Subcutaneous abdominal adipose tissue (tissue), 5 donors: ENCODE results near the gene ARMH3.

Experiments used
- H3K27ac ChIP-seq: one replicate; pipeline ENCODE4 v1.7.0; 2013; ENCODE audit warnings: low read depth, mild to moderate bottlenecking, inconsistent platforms, low read length, moderate library complexity
- H3K27me3 ChIP-seq, 5 donors: one replicate each; pipeline ENCODE4 v1.7.0; 2013; ENCODE audit warnings: low read length in 5 of 5, inconsistent platforms in 1 of 5; ENCODE audit not compliant: control insufficient read depth in 5 of 5, insufficient read depth in 4 of 5
- H3K36me3 ChIP-seq, 5 donors: one replicate each; pipeline ENCODE4 v1.7.0; 2013; ENCODE audit warnings: low read length in 5 of 5; ENCODE audit not compliant: control insufficient read depth in 5 of 5, insufficient read depth in 5 of 5
- H3K4me1 ChIP-seq, 5 donors: one replicate each; pipeline ENCODE4 v1.7.0; 2013; ENCODE audit warnings: low read length in 5 of 5, mild to moderate bottlenecking in 3 of 5, moderate library complexity in 1 of 5; ENCODE audit not compliant: control insufficient read depth in 5 of 5, insufficient read depth in 5 of 5
- H3K4me3 ChIP-seq, 5 donors: one replicate each; pipeline ENCODE4 v1.7.0; 2013; ENCODE audit warnings: low read length in 5 of 5, low read depth in 1 of 5
- H3K9ac ChIP-seq, 5 donors: one replicate each; pipeline ENCODE4 v1.7.0; 2013; ENCODE audit warnings: low read length in 5 of 5, mild to moderate bottlenecking in 4 of 5, moderate library complexity in 3 of 5
- H3K9me3 ChIP-seq, 5 donors: one replicate each; pipeline ENCODE4 v1.7.0; 2013; ENCODE audit warnings: low read length in 5 of 5; ENCODE audit not compliant: control insufficient read depth in 5 of 5
- donor health status: healthy.
- donor health status: healthy.
- donor health status: healthy.
- donor health status: healthy.
- donor health status: healthy.

The ARMH3 gene

DNA sequence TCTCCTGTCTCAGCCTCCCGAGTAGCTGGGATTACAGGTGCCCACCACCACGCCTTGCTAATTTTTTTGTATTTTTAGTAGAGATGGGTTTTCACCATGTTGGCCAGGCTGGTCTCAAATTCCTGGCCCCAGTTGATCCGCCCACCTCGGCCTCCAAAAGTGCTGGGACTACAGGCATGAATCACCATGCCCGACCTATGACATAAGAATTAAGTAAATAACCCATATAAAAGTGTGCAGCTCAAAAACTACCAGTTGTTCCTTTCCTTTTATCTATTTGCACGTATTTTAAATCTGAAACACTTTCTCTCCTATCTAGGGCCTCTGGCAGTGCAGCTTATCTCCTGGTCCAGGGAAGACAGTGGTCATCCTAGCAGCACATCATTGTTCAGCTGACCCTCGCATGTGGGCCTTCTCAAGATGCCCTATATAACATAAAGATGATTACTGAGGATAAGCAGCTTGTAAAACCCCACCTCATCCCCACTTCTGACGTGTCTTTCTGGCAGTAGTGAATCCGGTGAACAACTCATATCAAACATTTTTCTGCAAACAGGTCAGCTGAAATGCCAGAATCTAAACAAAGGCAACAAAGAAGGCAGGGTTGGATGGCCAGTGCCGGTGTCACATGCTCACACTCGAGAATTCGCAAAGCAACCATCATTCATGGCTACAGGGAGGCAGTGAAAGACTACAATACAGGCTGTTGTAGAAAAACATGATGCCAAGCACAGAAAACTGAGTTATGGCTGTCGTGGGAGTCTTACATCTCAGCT is 176.3 kb downstream of the ARMH3 start:
- no peaks in the 10 kb centered on the region for H3K27me3 ChIP-seq
- no peak overlapping the region for H3K4me3 ChIP-seq
- no peaks in the 10 kb centered on the region for H3K9me3 ChIP-seq
- H3K36me3 ChIP-seq: peaks cover 2 to 13% (median 3%) of the 10 kb centered on the region in 5 donors
- H3K9ac ChIP-seq: no peak overlapping the region
- H3K27ac ChIP-seq: no peak overlapping the region
- H3K4me1 ChIP-seq: peaks cover 0 to 5% (median 0%) of the 10 kb centered on the region in 5 donors

- Histone ChIP-seq H3K4me3 (no peak overlapping the region), H3K27me3 (no peaks in the 10 kb centered on the region), H3K9ac (no peak overlapping the region), H3K36me3 (peaks cover 2 to 15% (median 6%) of the 10 kb centered on the region in 5 donors), H3K27ac (no peak overlapping the region), H3K4me1 (peaks cover 0 to 5% (median 0%) of the 10 kb centered on the region in 5 donors), H3K9me3 (no peaks in the 10 kb centered on the region)
These were observed 177.1 kb downstream of the ARMH3 start for GRCh38 chr10:101878869-101879268.

DNA sequence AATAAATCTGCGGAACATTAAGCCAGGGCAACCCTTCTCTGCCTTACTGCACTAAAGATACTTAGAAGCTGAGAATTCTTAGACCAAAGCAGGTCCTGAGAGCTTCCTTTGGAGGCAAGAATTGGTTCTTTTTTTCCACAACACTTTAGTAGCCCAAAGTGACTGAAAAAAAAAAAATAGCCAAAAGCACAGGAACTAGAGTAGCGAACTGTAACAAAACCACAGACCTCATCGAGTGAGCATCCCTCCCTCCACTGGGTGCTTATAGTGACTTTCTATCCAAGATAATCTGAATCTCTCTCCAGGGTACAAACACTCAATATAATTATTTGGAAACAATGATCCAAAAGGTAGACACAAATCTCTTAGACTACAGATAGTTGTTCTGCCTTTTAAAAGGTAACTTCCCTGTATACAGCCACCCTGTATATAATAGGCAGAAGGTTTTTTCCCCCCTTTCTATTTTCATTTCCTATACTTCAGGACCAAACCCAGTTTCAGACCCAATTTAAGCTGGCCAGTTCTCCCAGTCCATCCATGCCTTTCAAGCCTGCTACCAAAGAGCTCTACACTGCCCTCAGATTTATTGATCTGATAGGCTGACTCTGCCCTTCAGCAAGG is 180.8 kb downstream of the ARMH3 start:
- Histone ChIP-seq H3K4me3 (no peak overlapping the region), H3K27me3 (no peaks in the 10 kb centered on the region), H3K9ac (no peak overlapping the region), H3K36me3 (peaks cover 2 to 14% (median 5%) of the 10 kb centered on the region in 5 donors), H3K9me3 (no peaks in the 10 kb centered on the region), H3K27ac (no peak overlapping the region), H3K4me1 (peaks cover 0 to 5% (median 0%) of the 10 kb centered on the region in 5 donors)

GRCh38 chr10:101874252-101874651 is 181.7 kb downstream of the ARMH3 start:
- H3K27ac ChIP-seq: no peak overlapping the region
- peaks cover 0 to 8% (median 5%) of the 10 kb centered on the region in 5 donors for H3K36me3 ChIP-seq
- H3K9ac ChIP-seq: no peak overlapping the region
- H3K4me3 ChIP-seq: no peak overlapping the region
- no peaks in the 10 kb centered on the region for H3K9me3 ChIP-seq
- no peaks in the 10 kb centered on the region for H3K27me3 ChIP-seq
- peaks cover 0 to 5% (median 0%) of the 10 kb centered on the region in 5 donors for H3K4me1 ChIP-seq

GRCh38 chr10:101867931-101868330 is 188.0 kb downstream of the ARMH3 start:
- Histone ChIP-seq H3K9ac (no peak overlapping the region), H3K27ac (no peak overlapping the region), H3K4me3 (no peak overlapping the region), H3K9me3 (no peaks in the 10 kb centered on the region), H3K36me3 (peaks cover 0 to 3% (median 0%) of the 10 kb centered on the region in 5 donors), H3K27me3 (no peaks in the 10 kb centered on the region), H3K4me1 (peaks cover 0 to 5% (median 0%) of the 10 kb centered on the region in 5 donors)

- H3K4me3 ChIP-seq: no peak overlapping the region
- H3K36me3 ChIP-seq: peaks cover 0 to 17% (median 0%) of the 10 kb centered on the region in 5 donors
- peaks cover 0 to 22% (median 9%) of the 10 kb centered on the region in 5 donors for H3K4me1 ChIP-seq
- no peaks in the 10 kb centered on the region for H3K27me3 ChIP-seq
- no peak overlapping the region for H3K27ac ChIP-seq
- peaks cover 0 to 9% (median 4%) of the 10 kb centered on the region in 5 donors for H3K9me3 ChIP-seq
- H3K9ac ChIP-seq: no peak overlapping the region
These were observed 196.4 kb downstream of the ARMH3 start for GRCh38 chr10:101859530-101859929.

- H3K9me3 ChIP-seq: peaks cover 0 to 9% (median 4%) of the 10 kb centered on the region in 5 donors
- no peaks in the 10 kb centered on the region for H3K27me3 ChIP-seq
- H3K9ac ChIP-seq: no peak overlapping the region
- H3K4me3 ChIP-seq: no peak overlapping the region
- peaks cover 0 to 28% (median 12%) of the 10 kb centered on the region in 5 donors for H3K4me1 ChIP-seq
- H3K27ac ChIP-seq: no peak overlapping the region
- H3K36me3 ChIP-seq: peaks cover 0 to 17% (median 0%) of the 10 kb centered on the region in 5 donors
These were observed 197.1 kb downstream of the ARMH3 start for GRCh38 chr10:101858723-101859500.

GRCh38 chr10:101857802-101858476 is 198.0 kb downstream of the ARMH3 start:
- H3K27me3 ChIP-seq: no peaks in the 10 kb centered on the region
- H3K9ac ChIP-seq: no peak overlapping the region
- peaks cover 0 to 17% (median 0%) of the 10 kb centered on the region in 5 donors for H3K36me3 ChIP-seq
- H3K4me1 ChIP-seq: peaks cover 0 to 38% (median 20%) of the 10 kb centered on the region in 5 donors
- H3K27ac ChIP-seq: no peak overlapping the region
- peaks cover 0 to 9% (median 4%) of the 10 kb centered on the region in 5 donors for H3K9me3 ChIP-seq
- no peak overlapping the region for H3K4me3 ChIP-seq

DNA sequence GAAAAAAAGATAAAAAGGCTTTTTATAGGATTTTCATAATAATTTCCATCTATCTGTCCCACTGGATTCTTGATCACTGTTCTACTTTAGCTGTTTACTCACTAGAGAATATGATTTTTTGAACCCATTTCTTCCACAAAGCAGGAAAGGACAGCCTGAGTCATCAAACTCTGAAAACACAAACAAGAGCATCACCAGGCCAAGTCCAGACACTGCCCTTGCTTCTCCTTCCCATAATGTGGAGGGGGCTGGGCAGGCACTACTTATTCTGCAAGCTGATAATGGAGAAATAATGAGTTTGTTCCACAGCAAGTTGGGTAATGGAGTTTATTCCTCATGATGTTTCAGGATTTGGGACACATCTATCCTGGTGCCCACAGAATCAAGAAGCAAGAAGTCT is 199.3 kb downstream of the ARMH3 start:
- Histone ChIP-seq H3K4me3 (no peak overlapping the region), H3K27me3 (no peaks in the 10 kb centered on the region), H3K4me1 (peaks cover 0 to 50% (median 33%) of the 10 kb centered on the region in 5 donors), H3K9me3 (peaks cover 0 to 9% (median 4%) of the 10 kb centered on the region in 5 donors), H3K36me3 (peaks cover 0 to 17% (median 0%) of the 10 kb centered on the region in 5 donors), H3K27ac (no peak overlapping the region), H3K9ac (no peak overlapping the region)
